Measurements from ENCODE around the gene ZNF778.

The ZNF778 gene

DNA sequence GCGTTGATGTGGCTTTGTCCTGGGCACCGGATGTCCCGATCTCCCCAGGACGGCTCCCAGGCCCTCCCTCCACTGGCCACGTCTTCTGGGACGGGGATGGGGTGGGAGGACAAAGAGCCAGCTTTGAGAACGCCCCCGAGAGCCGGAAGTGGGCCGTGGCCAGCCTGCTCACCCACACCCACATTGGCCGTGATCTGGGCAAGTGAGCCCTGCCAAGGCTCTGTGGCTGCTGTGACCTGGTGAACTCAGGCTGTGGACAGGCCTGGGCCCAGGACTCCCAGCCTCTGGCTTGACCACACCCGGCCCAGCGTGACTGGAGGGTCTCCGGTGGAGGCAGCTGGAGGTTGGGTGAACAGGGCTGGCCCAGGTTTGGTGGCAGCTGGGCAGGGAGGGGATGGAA lies 42.6 kb upstream of the ZNF778 start:
- H3K4me1 ChIP-seq (ENCODE audit: insufficient read depth, low read length): peaks cover 5% of the 10 kb centered on the region
- no peak overlapping the region for H3K4me3 ChIP-seq (ENCODE audit: low read length)
- H3K27me3 ChIP-seq (ENCODE audit: insufficient read depth, low read length): peaks cover 28% of the 10 kb centered on the region
- no peaks in the 10 kb centered on the region for H3K9me3 ChIP-seq (ENCODE audit: insufficient read depth, low read depth, low read length)
- H3K9ac ChIP-seq (ENCODE audit: low read depth, low read length): no peak overlapping the region
- no peak overlapping the region for H3K27ac ChIP-seq (ENCODE audit: low read length)
- no peaks in the 10 kb centered on the region for H3K36me3 ChIP-seq (ENCODE audit: insufficient read depth, low read depth, low read length)

DNA sequence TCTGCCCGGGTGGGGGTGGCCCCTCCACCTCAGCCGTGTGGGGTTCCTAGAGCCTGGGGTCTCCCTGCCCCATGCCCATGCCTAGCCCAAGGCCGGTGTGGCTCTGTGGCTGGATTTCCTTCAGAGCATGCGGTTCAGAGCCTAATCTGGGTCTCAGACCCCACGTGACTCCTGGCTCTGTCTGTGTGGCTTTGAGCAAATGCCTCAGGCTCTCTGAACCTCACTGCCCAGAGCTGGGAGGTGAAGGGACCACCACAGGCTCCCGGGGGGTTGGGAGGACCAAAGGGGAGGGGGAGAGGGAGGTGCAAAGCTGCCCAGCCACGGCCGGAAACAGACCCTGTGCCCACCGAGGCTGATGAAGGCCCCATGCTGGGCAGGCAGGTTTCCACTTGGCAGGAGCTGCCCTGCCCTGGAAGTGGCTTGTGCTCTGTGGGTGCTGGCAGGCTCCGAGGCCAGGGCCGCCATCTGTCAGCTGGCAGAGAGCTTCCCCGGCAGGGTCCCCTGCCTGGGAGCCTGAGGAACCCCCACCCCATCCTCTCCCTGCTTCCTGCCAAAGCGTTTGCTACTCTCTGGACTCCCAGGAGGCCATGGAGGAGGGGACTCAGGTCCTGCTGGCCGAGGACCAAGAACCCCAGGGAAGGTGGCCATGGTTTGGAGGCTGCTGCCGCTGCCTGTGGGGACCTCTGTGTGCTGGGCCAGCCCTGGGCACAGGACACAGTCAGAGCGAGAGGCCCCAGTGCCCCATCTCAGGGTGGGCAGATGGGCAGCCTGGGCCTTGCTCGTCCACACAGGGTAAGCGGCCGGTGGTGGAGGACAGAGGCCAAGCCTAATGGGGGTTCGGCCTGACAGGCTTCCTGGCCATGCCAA lies 42.0 kb upstream of the ZNF778 start:
- Histone ChIP-seq H3K4me3 (ENCODE audit: low read length) (no peak overlapping the region), H3K9me3 (ENCODE audit: insufficient read depth, low read depth, low read length) (no peaks in the 10 kb centered on the region), H3K9ac (ENCODE audit: low read depth, low read length) (no peak overlapping the region), H3K36me3 (ENCODE audit: insufficient read depth, low read depth, low read length) (no peaks in the 10 kb centered on the region), H3K4me1 (ENCODE audit: insufficient read depth, low read length) (peaks cover 5% of the 10 kb centered on the region), H3K27ac (ENCODE audit: low read length) (no peak overlapping the region), H3K27me3 (ENCODE audit: insufficient read depth, low read length) (peaks cover 22% of the 10 kb centered on the region)

- no peak overlapping the region for H3K9ac ChIP-seq (ENCODE audit: low read depth, low read length)
- no peaks in the 10 kb centered on the region for H3K9me3 ChIP-seq (ENCODE audit: insufficient read depth, low read depth, low read length)
- no peak overlapping the region for H3K4me3 ChIP-seq (ENCODE audit: low read length)
- peaks cover 5% of the 10 kb centered on the region for H3K4me1 ChIP-seq (ENCODE audit: insufficient read depth, low read length)
- H3K27ac ChIP-seq (ENCODE audit: low read length): no peak overlapping the region
- H3K27me3 ChIP-seq (ENCODE audit: insufficient read depth, low read length): peaks cover 16% of the 10 kb centered on the region
- H3K36me3 ChIP-seq (ENCODE audit: insufficient read depth, low read depth, low read length): no peaks in the 10 kb centered on the region
Observed at GRCh38 chr16:89176147-89176690, 41.3 kb upstream of the ZNF778 start.

- H3K4me1 ChIP-seq (ENCODE audit: insufficient read depth, low read length): peaks cover 5% of the 10 kb centered on the region
- H3K27me3 ChIP-seq (ENCODE audit: insufficient read depth, low read length): peaks cover 15% of the 10 kb centered on the region
Observed at GRCh38 chr16:89176717-89177116, 40.8 kb upstream of the ZNF778 start.

GRCh38 chr16:89177501-89177900 lies 40.0 kb upstream of the ZNF778 start:
- no peaks in the 10 kb centered on the region for H3K9me3 ChIP-seq (ENCODE audit: insufficient read depth, low read depth, low read length)
- H3K36me3 ChIP-seq (ENCODE audit: insufficient read depth, low read depth, low read length): no peaks in the 10 kb centered on the region
- peaks cover 5% of the 10 kb centered on the region for H3K4me1 ChIP-seq (ENCODE audit: insufficient read depth, low read length)
- H3K9ac ChIP-seq (ENCODE audit: low read depth, low read length): no peak overlapping the region
- H3K27me3 ChIP-seq (ENCODE audit: insufficient read depth, low read length): peaks cover 7% of the 10 kb centered on the region
- no peak overlapping the region for H3K4me3 ChIP-seq (ENCODE audit: low read length)
- no peak overlapping the region for H3K27ac ChIP-seq (ENCODE audit: low read length)

More at GRCh38 chr16:89176717-89177116, 40.8 kb upstream of the ZNF778 start:
- Histone ChIP-seq H3K9ac (ENCODE audit: low read depth, low read length) (no peak overlapping the region), H3K36me3 (ENCODE audit: insufficient read depth, low read depth, low read length) (no peaks in the 10 kb centered on the region), H3K27ac (ENCODE audit: low read length) (no peak overlapping the region), H3K9me3 (ENCODE audit: insufficient read depth, low read depth, low read length) (no peaks in the 10 kb centered on the region), H3K4me3 (ENCODE audit: low read length) (no peak overlapping the region)

DNA sequence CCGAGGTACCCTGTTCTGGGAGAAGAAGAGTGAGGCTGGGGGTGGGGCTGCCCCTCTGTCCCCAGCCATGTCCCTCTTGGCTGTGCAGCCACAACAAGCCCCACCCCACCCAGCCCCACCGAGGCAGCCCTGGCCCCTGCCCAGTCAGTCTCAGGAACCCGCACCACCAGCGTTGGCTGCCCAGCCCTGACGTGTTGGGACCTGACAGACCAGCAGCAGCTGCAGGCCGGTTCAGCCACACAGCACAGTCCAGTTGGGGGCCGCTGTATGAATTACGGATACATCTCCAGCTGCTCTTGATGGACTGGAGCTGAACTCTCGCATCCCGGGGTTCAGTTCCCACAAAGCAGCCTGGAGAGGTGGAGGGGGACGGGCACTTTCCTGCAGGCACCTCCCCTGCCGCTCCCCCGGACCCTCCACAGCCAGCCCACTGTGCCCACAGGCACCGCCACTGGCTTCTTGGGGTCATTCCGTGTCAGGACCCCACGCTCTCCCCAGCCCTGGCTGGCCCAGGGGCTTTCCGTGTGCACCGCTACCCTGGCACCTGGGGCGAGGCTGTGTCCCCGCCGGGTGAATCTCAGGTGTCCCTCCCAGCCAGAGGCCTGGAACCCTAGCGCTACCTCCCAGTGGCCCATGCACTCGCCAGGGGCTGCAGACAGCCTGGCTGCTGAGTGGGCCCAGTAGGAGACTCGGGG lies 38.9 kb upstream of the ZNF778 start:
- Histone ChIP-seq H3K9ac (ENCODE audit: low read depth, low read length) (no peak overlapping the region), H3K27me3 (ENCODE audit: insufficient read depth, low read length) (no peaks in the 10 kb centered on the region), H3K4me3 (ENCODE audit: low read length) (no peak overlapping the region), H3K27ac (ENCODE audit: low read length) (no peak overlapping the region), H3K36me3 (ENCODE audit: insufficient read depth, low read depth, low read length) (no peaks in the 10 kb centered on the region), H3K4me1 (ENCODE audit: insufficient read depth, low read length) (peaks cover 2% of the 10 kb centered on the region), H3K9me3 (ENCODE audit: insufficient read depth, low read depth, low read length) (no peaks in the 10 kb centered on the region)

- Histone ChIP-seq H3K27ac (ENCODE audit: low read length) (no peak overlapping the region), H3K27me3 (ENCODE audit: insufficient read depth, low read length) (no peaks in the 10 kb centered on the region), H3K36me3 (ENCODE audit: insufficient read depth, low read depth, low read length) (no peaks in the 10 kb centered on the region), H3K4me3 (ENCODE audit: low read length) (no peak overlapping the region), H3K4me1 (ENCODE audit: insufficient read depth, low read length) (no peaks in the 10 kb centered on the region), H3K9me3 (ENCODE audit: insufficient read depth, low read depth, low read length) (no peaks in the 10 kb centered on the region), H3K9ac (ENCODE audit: low read depth, low read length) (no peak overlapping the region)
Observed at GRCh38 chr16:89179148-89179484, 38.4 kb upstream of the ZNF778 start.

DNA sequence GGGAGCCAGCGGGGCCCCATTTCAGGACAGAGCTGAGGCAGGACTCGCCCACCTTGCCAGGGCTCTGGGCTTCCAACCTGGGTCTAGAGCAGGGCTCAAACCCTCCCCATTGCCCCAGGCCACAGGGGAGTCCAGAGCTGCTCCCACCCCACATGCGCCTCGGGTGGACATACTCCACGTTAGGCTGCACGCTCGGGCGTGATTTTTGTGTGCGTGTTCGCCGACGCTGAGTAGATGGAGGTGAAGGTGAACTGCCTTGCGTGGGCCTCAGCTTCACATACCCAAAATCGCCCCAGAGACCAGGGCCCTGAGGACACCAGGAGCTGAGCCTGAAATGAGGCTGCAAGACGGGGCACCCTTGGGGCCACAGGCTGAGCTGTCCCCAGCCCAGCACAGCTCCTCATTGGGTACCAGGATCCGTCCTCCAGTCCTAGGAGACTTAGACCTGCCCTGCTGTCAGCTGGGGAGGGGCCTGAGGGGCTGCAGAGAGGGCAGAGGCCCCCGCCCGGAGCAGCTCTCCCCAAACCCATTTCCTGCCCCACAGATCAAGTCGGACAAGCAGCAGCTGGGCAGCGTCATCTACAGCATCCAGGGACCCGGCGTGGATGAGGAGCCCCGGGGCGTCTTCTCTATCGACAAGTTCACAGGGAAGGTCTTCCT lies 37.7 kb upstream of the ZNF778 start:
- no peaks in the 10 kb centered on the region for H3K27me3 ChIP-seq (ENCODE audit: insufficient read depth, low read length)

DNA sequence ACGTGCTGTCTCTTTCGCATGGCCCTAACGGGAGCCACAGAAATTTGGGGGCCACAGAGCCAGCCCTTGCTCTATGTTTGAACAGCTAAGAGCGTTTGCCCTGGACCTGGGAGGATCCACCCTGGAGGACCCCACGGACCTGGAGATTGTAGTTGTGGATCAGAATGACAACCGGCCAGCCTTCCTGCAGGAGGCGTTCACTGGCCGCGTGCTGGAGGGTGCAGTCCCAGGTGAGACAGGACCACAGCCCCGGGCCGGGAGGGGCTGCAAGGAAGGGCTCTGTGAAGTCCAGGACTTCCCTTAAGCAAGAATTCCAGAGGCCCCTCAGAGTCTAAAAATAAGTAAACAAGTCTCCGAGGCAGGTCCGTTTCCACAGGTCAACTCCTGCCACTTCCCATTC lies 34.0 kb upstream of the ZNF778 start:
- H3K9ac ChIP-seq (ENCODE audit: low read depth, low read length): no peak overlapping the region
- no peaks in the 10 kb centered on the region for H3K27me3 ChIP-seq (ENCODE audit: insufficient read depth, low read length)
- no peaks in the 10 kb centered on the region for H3K36me3 ChIP-seq (ENCODE audit: insufficient read depth, low read depth, low read length)
- no peak overlapping the region for H3K4me3 ChIP-seq (ENCODE audit: low read length)
- no peak overlapping the region for H3K27ac ChIP-seq (ENCODE audit: low read length)
- no peaks in the 10 kb centered on the region for H3K4me1 ChIP-seq (ENCODE audit: insufficient read depth, low read length)
- H3K9me3 ChIP-seq (ENCODE audit: insufficient read depth, low read depth, low read length): no peaks in the 10 kb centered on the region

More for the DNA sequence above, 37.7 kb upstream of the ZNF778 start:
- no peak overlapping the region for H3K9ac ChIP-seq (ENCODE audit: low read depth, low read length)
- H3K4me1 ChIP-seq (ENCODE audit: insufficient read depth, low read length): no peaks in the 10 kb centered on the region
- H3K4me3 ChIP-seq (ENCODE audit: low read length): no peak overlapping the region
- H3K9me3 ChIP-seq (ENCODE audit: insufficient read depth, low read depth, low read length): no peaks in the 10 kb centered on the region
- no peak overlapping the region for H3K27ac ChIP-seq (ENCODE audit: low read length)
- no peaks in the 10 kb centered on the region for H3K36me3 ChIP-seq (ENCODE audit: insufficient read depth, low read depth, low read length)

GRCh38 chr16:89183975-89184676 lies 33.4 kb upstream of the ZNF778 start:
- Histone ChIP-seq H3K9ac (ENCODE audit: low read depth, low read length) (no peak overlapping the region), H3K9me3 (ENCODE audit: insufficient read depth, low read depth, low read length) (no peaks in the 10 kb centered on the region), H3K27ac (ENCODE audit: low read length) (no peak overlapping the region), H3K36me3 (ENCODE audit: insufficient read depth, low read depth, low read length) (no peaks in the 10 kb centered on the region), H3K4me1 (ENCODE audit: insufficient read depth, low read length) (no peaks in the 10 kb centered on the region), H3K27me3 (ENCODE audit: insufficient read depth, low read length) (no peaks in the 10 kb centered on the region), H3K4me3 (ENCODE audit: low read length) (no peak overlapping the region)

DNA sequence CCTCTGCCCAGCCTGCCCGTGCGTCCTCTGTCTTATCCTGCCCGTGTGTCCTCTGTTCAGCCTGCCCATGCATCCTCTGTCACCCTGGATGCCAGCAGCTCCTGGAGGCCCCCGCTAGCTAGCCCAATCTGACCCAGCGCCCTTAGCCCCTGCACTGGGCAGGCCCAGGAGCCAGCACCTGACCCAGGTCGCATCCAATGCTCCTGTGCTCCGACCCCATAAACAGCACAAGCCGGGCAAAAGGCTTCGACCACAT lies 32.9 kb upstream of the ZNF778 start:
- Histone ChIP-seq H3K4me3 (ENCODE audit: low read length) (no peak overlapping the region), H3K27me3 (ENCODE audit: insufficient read depth, low read length) (peaks cover 3% of the 10 kb centered on the region; the same call in 1 of the 2 replicates), H3K4me1 (ENCODE audit: insufficient read depth, low read length) (no peaks in the 10 kb centered on the region), H3K27ac (ENCODE audit: low read length) (no peak overlapping the region), H3K9ac (ENCODE audit: low read depth, low read length) (no peak overlapping the region), H3K36me3 (ENCODE audit: insufficient read depth, low read depth, low read length) (no peaks in the 10 kb centered on the region), H3K9me3 (ENCODE audit: insufficient read depth, low read depth, low read length) (no peaks in the 10 kb centered on the region)
